ENCODE data around the gene PPARA.
"Not testable (repeated sequence)": the region's sequence is repeated elsewhere in the genome, so short reads cannot be mapped to it uniquely, and the experiment has no call there.

Gene PPARA

DNA sequence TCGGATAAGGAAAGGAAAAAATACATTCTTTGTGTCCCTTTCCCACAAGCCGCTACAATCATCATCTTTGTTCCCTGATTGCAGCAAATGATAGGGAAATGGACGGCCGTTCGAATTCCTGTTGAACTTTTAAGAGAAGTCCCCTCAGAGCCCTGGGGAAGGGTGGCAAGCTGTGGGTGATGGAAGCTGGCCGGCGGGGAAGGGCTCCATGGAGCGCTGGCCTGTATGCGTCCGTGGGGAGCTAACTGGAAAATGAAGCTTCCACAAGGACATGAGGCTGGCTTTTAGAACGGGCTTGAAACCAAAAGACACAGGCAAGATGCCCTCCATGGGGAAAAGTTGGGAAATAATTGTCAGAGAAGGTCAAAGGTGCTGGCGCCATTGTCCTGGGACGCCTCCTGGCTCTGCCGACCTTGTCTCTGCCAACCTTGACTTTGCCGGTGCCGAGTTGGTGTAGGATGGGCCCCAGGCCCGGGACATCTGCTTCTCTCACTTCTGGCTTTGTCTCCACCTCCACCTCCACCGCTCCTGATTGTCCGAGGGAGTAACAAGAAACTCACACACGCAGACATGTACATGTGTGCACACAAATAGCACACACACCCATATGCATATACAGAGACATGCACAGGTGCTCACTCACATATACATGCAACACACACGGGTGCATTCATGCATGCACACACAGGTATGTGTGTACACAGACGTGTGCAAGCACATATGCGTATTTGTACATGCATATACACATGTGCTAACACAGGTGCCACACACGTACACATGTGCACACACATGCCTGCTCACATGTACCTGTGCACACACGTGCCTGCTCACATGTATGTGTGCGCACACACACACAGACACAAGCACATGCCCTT, 14.5 kb upstream of the PPARA start:
- H3K4me1 ChIP-seq (ENCODE audit: control extremely low read depth in 1 of 4, control insufficient read depth in 4 of 4, insufficient read depth in 4 of 4, low read length in 3 of 4), result no peaks in the 10 kb centered on the region
- no peak overlapping the region for H3K27ac ChIP-seq (ENCODE audit: insufficient read depth in 1 of 2, low read depth in 1 of 2, low read length in 2 of 2, poor library complexity in 1 of 2, severe bottlenecking in 2 of 2)
- ChIA-PET POLR2A (no interaction called here), CTCF (interaction anchor here (1.4 kb wide), 1 partner anchor 177 kb away, joined by 3 read pairs; no protein-coding TSS in a partner anchor)
- no peaks in the 10 kb centered on the region for H3K27me3 ChIP-seq (replicated peaks in 2 of 5; ENCODE audit: control insufficient read depth in 4 of 5, insufficient read depth in 5 of 5, low read length in 4 of 5)
- H3K36me3 ChIP-seq (ENCODE audit: control insufficient read depth in 4 of 4, insufficient read depth in 4 of 4, low read length in 3 of 4), result no peaks in the 10 kb centered on the region
- 96% methylated on average over 24 of the region's 26 CpGs for WGBS (ENCODE audit: insufficient coverage)
- H3K9me3 ChIP-seq (ENCODE audit: control extremely low read depth in 1 of 5, control insufficient read depth in 4 of 5, insufficient read depth in 2 of 5, low read depth in 1 of 5, low read length in 4 of 5), result no peaks in the 10 kb centered on the region
- DNase-seq, result no peak
- H3K4me3 ChIP-seq (ENCODE audit: control insufficient read depth in 1 of 7, extremely low read depth in 1 of 7, insufficient read depth in 4 of 7, low read depth in 2 of 7, low read length in 6 of 7), result no peak overlapping the region

DNA sequence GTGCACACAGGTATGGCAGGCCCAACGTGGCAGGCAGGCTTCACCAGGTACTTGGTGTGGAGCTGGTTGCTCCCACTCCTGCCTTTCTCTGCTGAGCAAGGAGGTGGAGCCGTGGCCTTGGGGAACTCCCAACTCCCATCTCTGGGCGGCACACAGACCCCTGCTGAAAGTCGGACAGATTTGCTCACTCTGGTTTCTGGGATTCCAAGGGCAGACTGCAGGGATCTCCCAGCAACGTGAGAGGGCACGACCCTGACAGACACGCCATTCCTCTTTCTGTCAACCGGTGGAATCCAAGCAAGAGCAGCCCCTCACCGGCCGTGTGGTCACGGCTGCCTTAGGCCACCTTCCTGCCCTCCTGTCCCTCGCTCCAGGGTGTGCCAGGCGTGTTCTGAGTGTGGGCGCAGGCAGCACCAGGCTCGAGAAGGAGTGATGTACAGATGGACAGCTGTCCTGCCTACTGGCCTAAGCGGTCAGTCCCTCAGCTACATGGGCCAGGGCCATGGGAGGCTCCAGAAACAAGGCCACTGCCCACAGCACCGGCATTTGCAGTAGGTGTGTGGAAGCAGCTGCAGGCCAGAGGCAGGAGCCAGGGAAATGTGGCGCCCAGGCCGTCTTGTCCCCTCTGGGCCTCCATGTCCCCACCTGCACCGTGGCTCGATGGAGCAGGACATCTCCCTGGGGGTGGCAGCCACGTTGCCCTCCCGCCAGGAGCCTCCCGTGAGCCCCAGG, 13.7 kb upstream of the PPARA start:
- CTCF ChIA-PET, result no interaction called here
- POLR2A ChIA-PET, result no interaction called here
- WGBS (ENCODE audit: insufficient coverage), result 98% methylated on average over 23 of the region's 24 CpGs

GRCh38 chr22:46137218-46137766, 13.0 kb upstream of the PPARA start:
- 92% methylated on average over 12 of the region's 14 CpGs for WGBS (ENCODE audit: insufficient coverage)
- no peak for DNase-seq
- no peaks in the 10 kb centered on the region for H3K9me3 ChIP-seq (ENCODE audit: control extremely low read depth in 1 of 5, control insufficient read depth in 4 of 5, insufficient read depth in 2 of 5, low read depth in 1 of 5, low read length in 4 of 5)
- H3K4me3 ChIP-seq (ENCODE audit: control insufficient read depth in 1 of 7, extremely low read depth in 1 of 7, insufficient read depth in 4 of 7, low read depth in 2 of 7, low read length in 6 of 7), result no peak overlapping the region
- ChIA-PET POLR2A (no interaction called here), CTCF (no interaction called here)
- H3K36me3 ChIP-seq (ENCODE audit: control insufficient read depth in 4 of 4, insufficient read depth in 4 of 4, low read length in 3 of 4), result no peaks in the 10 kb centered on the region
- H3K27ac ChIP-seq (ENCODE audit: insufficient read depth in 1 of 2, low read depth in 1 of 2, low read length in 2 of 2, poor library complexity in 1 of 2, severe bottlenecking in 2 of 2), result no peak overlapping the region
- no peaks in the 10 kb centered on the region for H3K4me1 ChIP-seq (ENCODE audit: control extremely low read depth in 1 of 4, control insufficient read depth in 4 of 4, insufficient read depth in 4 of 4, low read length in 3 of 4)
- H3K27me3 ChIP-seq (replicated peaks in 2 of 5; ENCODE audit: control insufficient read depth in 4 of 5, insufficient read depth in 5 of 5, low read length in 4 of 5), result no peaks in the 10 kb centered on the region

More for the DNA sequence above, 13.7 kb upstream of the PPARA start:
- H3K4me1 ChIP-seq (ENCODE audit: control extremely low read depth in 1 of 4, control insufficient read depth in 4 of 4, insufficient read depth in 4 of 4, low read length in 3 of 4), result no peaks in the 10 kb centered on the region
- H3K27ac ChIP-seq (ENCODE audit: insufficient read depth in 1 of 2, low read depth in 1 of 2, low read length in 2 of 2, poor library complexity in 1 of 2, severe bottlenecking in 2 of 2), result no peak overlapping the region
- H3K27me3 ChIP-seq (replicated peaks in 2 of 5; ENCODE audit: control insufficient read depth in 4 of 5, insufficient read depth in 5 of 5, low read length in 4 of 5), result no peaks in the 10 kb centered on the region
- no peaks in the 10 kb centered on the region for H3K9me3 ChIP-seq (ENCODE audit: control extremely low read depth in 1 of 5, control insufficient read depth in 4 of 5, insufficient read depth in 2 of 5, low read depth in 1 of 5, low read length in 4 of 5)
- no peak for DNase-seq
- H3K36me3 ChIP-seq (ENCODE audit: control insufficient read depth in 4 of 4, insufficient read depth in 4 of 4, low read length in 3 of 4), result no peaks in the 10 kb centered on the region
- H3K4me3 ChIP-seq (ENCODE audit: control insufficient read depth in 1 of 7, extremely low read depth in 1 of 7, insufficient read depth in 4 of 7, low read depth in 2 of 7, low read length in 6 of 7), result no peak overlapping the region

- CTCF ChIA-PET, result interaction anchor here (1.4 to 1.5 kb wide), 2 partner anchors 109 to 143 kb away, joined by 3 read pairs; no protein-coding TSS in a partner anchor
- 94% methylated on average over 11 of the region's 14 CpGs for WGBS (ENCODE audit: insufficient coverage)
These were observed 12.1 kb upstream of the PPARA start for GRCh38 chr22:46138058-46138797.

GRCh38 chr22:46139417-46139816, 10.9 kb upstream of the PPARA start:
- H3K27ac ChIP-seq (ENCODE audit: insufficient read depth in 1 of 2, low read depth in 1 of 2, low read length in 2 of 2, poor library complexity in 1 of 2, severe bottlenecking in 2 of 2); H3K27me3 ChIP-seq (replicated peaks in 2 of 5; ENCODE audit: control insufficient read depth in 4 of 5, insufficient read depth in 5 of 5, low read length in 4 of 5); H3K4me1 ChIP-seq (ENCODE audit: control extremely low read depth in 1 of 4, control insufficient read depth in 4 of 4, insufficient read depth in 4 of 4, low read length in 3 of 4); DNase-seq; H3K36me3 ChIP-seq (ENCODE audit: control insufficient read depth in 4 of 4, insufficient read depth in 4 of 4, low read length in 3 of 4); H3K4me3 ChIP-seq (ENCODE audit: control insufficient read depth in 1 of 7, extremely low read depth in 1 of 7, insufficient read depth in 4 of 7, low read depth in 2 of 7, low read length in 6 of 7); POLR2A ChIA-PET; H3K9me3 ChIP-seq (ENCODE audit: control extremely low read depth in 1 of 5, control insufficient read depth in 4 of 5, insufficient read depth in 2 of 5, low read depth in 1 of 5, low read length in 4 of 5): not testable (repeated sequence)
- 92% methylated on average over 2 of the region's 9 CpGs for WGBS (ENCODE audit: insufficient coverage)
- CTCF ChIA-PET, result interaction anchor here (1.3 to 1.5 kb wide), 2 partner anchors 14 to 145 kb away, joined by 3 read pairs; no protein-coding TSS in a partner anchor

More at GRCh38 chr22:46138058-46138797, 12.1 kb upstream of the PPARA start:
- Histone ChIP-seq H3K4me1 (ENCODE audit: control extremely low read depth in 1 of 4, control insufficient read depth in 4 of 4, insufficient read depth in 4 of 4, low read length in 3 of 4) (no peaks in the 10 kb centered on the region), H3K27ac (ENCODE audit: insufficient read depth in 1 of 2, low read depth in 1 of 2, low read length in 2 of 2, poor library complexity in 1 of 2, severe bottlenecking in 2 of 2) (no peak overlapping the region), H3K4me3 (ENCODE audit: control insufficient read depth in 1 of 7, extremely low read depth in 1 of 7, insufficient read depth in 4 of 7, low read depth in 2 of 7, low read length in 6 of 7) (no peak overlapping the region), H3K36me3 (ENCODE audit: control insufficient read depth in 4 of 4, insufficient read depth in 4 of 4, low read length in 3 of 4) (no peaks in the 10 kb centered on the region), H3K27me3 (replicated peaks in 2 of 5; ENCODE audit: control insufficient read depth in 4 of 5, insufficient read depth in 5 of 5, low read length in 4 of 5) (peaks cover 0 to 3% (median 0%) of the 10 kb centered on the region in 5 experiments), H3K9me3 (ENCODE audit: control extremely low read depth in 1 of 5, control insufficient read depth in 4 of 5, insufficient read depth in 2 of 5, low read depth in 1 of 5, low read length in 4 of 5) (no peaks in the 10 kb centered on the region)
- POLR2A ChIA-PET, result no interaction called here
- no peak for DNase-seq

DNA sequence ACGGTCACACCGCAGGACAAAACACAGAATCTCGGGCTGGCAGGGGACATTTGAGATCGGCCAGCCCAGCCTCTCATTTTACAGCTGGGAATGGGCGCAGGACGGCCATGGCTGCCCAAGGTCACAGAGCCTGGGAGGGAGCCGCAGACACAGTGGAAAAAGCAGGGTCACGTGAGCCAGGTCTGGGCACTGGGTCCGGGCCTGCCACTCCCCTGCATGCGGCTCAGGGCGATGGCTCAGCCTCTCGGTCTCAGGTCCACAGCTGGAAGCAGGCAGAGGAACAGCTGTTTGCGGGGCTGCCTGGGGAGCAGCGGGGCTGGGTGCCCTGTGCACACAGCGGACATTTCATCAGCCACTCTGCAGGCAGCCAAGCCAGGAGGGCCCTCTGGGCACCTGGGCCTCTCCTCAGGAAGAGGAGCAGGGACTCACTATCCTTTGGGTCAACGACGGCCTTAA, 10.4 kb upstream of the PPARA start:
- CTCF ChIA-PET, result interaction anchor here (1.3 kb wide), 1 partner anchor 14 kb away, joined by 3 read pairs; no protein-coding TSS in a partner anchor
- Histone ChIP-seq H3K27ac (ENCODE audit: insufficient read depth in 1 of 2, low read depth in 1 of 2, low read length in 2 of 2, poor library complexity in 1 of 2, severe bottlenecking in 2 of 2) (no peak overlapping the region), H3K4me3 (ENCODE audit: control insufficient read depth in 1 of 7, extremely low read depth in 1 of 7, insufficient read depth in 4 of 7, low read depth in 2 of 7, low read length in 6 of 7) (no peak overlapping the region), H3K36me3 (ENCODE audit: control insufficient read depth in 4 of 4, insufficient read depth in 4 of 4, low read length in 3 of 4) (no peaks in the 10 kb centered on the region), H3K4me1 (ENCODE audit: control extremely low read depth in 1 of 4, control insufficient read depth in 4 of 4, insufficient read depth in 4 of 4, low read length in 3 of 4) (no peaks in the 10 kb centered on the region), H3K9me3 (ENCODE audit: control extremely low read depth in 1 of 5, control insufficient read depth in 4 of 5, insufficient read depth in 2 of 5, low read depth in 1 of 5, low read length in 4 of 5) (no peaks in the 10 kb centered on the region), H3K27me3 (replicated peaks in 2 of 5; ENCODE audit: control insufficient read depth in 4 of 5, insufficient read depth in 5 of 5, low read length in 4 of 5) (peaks cover 0 to 3% (median 0%) of the 10 kb centered on the region in 5 experiments)
- WGBS (ENCODE audit: insufficient coverage), result 97% methylated on average over 17 of the region's 17 CpGs
- DNase-seq, result no peak
- POLR2A ChIA-PET, result interaction anchor here (0.6 kb wide), 1 partner anchor 104 kb away, joined by 3 read pairs; no protein-coding TSS in a partner anchor

Measured in common myeloid progenitor, CD34-positive (primary cell).